Activated naive CD8-positive, alpha-beta T cell (primary cell): ENCODE measurements around the gene ACP7.

ENCODE experiments used
- H3K27ac Mint-ChIP-seq: one replicate; pipeline ENCODE4 v1.8.0; 2021; ENCODE audit warnings: mixed read lengths
- H3K27me3 Mint-ChIP-seq: one replicate; pipeline ENCODE4 v1.8.0; 2021; ENCODE audit warnings: mixed read lengths
- H3K36me3 Mint-ChIP-seq: one replicate; pipeline ENCODE4 v1.8.0; 2021; ENCODE audit warnings: mixed read lengths
- H3K4me1 Mint-ChIP-seq: one replicate; pipeline ENCODE4 v1.8.0; 2021; ENCODE audit warnings: low read depth, mixed read lengths
- H3K4me3 Mint-ChIP-seq: one replicate; pipeline ENCODE4 v1.8.0; 2021; ENCODE audit warnings: mild to moderate bottlenecking, mixed read lengths
- H3K9me3 Mint-ChIP-seq: one replicate; pipeline ENCODE4 v1.8.0; 2021; ENCODE audit warnings: low read depth, mixed read lengths

Gene ACP7

GRCh38 chr19:39083983-39084731 lies at the start of gene ACP7:
Gene ACP7 (plus strand): TSS chr19:39084368. CDS start chr19:39085270, 902 bp downstream.
- H3K36me3 Mint-ChIP-seq = no peaks in the 10 kb centered on the region
- no peaks in the 10 kb centered on the region for H3K9me3 Mint-ChIP-seq
- H3K27me3 Mint-ChIP-seq = peaks cover 23% of the 10 kb centered on the region
- H3K4me1 Mint-ChIP-seq = peaks cover 17% of the 10 kb centered on the region
- peak within 1 kb of the TSS; percentile 80 for H3K4me3 Mint-ChIP-seq
- peak within 1 kb of the TSS; percentile 34 for H3K27ac Mint-ChIP-seq

GRCh38 chr19:39036581-39036980 lies 47.6 kb upstream of the ACP7 start:
- Mint-ChIP-seq H3K9me3 (no peaks in the 10 kb centered on the region), H3K4me3 (no peak overlapping the region), H3K36me3 (peaks cover 2% of the 10 kb centered on the region), H3K4me1 (no peaks in the 10 kb centered on the region), H3K27me3 (no peaks in the 10 kb centered on the region), H3K27ac (no peak overlapping the region)

GRCh38 chr19:39037194-39037593 lies 47.0 kb upstream of the ACP7 start:
- H3K27me3 Mint-ChIP-seq = no peaks in the 10 kb centered on the region
- no peak overlapping the region for H3K27ac Mint-ChIP-seq
- H3K9me3 Mint-ChIP-seq = no peaks in the 10 kb centered on the region
- no peaks in the 10 kb centered on the region for H3K4me1 Mint-ChIP-seq
- no peak overlapping the region for H3K4me3 Mint-ChIP-seq
- H3K36me3 Mint-ChIP-seq = peaks cover 2% of the 10 kb centered on the region

GRCh38 chr19:39038098-39038497 lies 46.1 kb upstream of the ACP7 start:
- no peak overlapping the region for H3K27ac Mint-ChIP-seq
- H3K36me3 Mint-ChIP-seq = peaks cover 2% of the 10 kb centered on the region
- no peaks in the 10 kb centered on the region for H3K27me3 Mint-ChIP-seq
- H3K9me3 Mint-ChIP-seq = no peaks in the 10 kb centered on the region
- no peak overlapping the region for H3K4me3 Mint-ChIP-seq
- H3K4me1 Mint-ChIP-seq = no peaks in the 10 kb centered on the region

- H3K36me3 Mint-ChIP-seq = peaks cover 2% of the 10 kb centered on the region
- no peak overlapping the region for H3K27ac Mint-ChIP-seq
- H3K4me3 Mint-ChIP-seq = no peak overlapping the region
- H3K4me1 Mint-ChIP-seq = peaks cover 7% of the 10 kb centered on the region
- H3K27me3 Mint-ChIP-seq = no peaks in the 10 kb centered on the region
- no peaks in the 10 kb centered on the region for H3K9me3 Mint-ChIP-seq
Measured at GRCh38 chr19:39045506-39045905, 38.7 kb upstream of the ACP7 start.

- H3K36me3 Mint-ChIP-seq = no peaks in the 10 kb centered on the region
- peaks cover 7% of the 10 kb centered on the region for H3K4me1 Mint-ChIP-seq
- H3K27ac Mint-ChIP-seq = no peak overlapping the region
- no peaks in the 10 kb centered on the region for H3K9me3 Mint-ChIP-seq
- H3K4me3 Mint-ChIP-seq = no peak overlapping the region
- no peaks in the 10 kb centered on the region for H3K27me3 Mint-ChIP-seq
Measured at GRCh38 chr19:39046037-39046821, 37.9 kb upstream of the ACP7 start.

GRCh38 chr19:39047073-39047472 lies 37.1 kb upstream of the ACP7 start:
- H3K9me3 Mint-ChIP-seq = no peaks in the 10 kb centered on the region
- no peaks in the 10 kb centered on the region for H3K36me3 Mint-ChIP-seq
- H3K4me1 Mint-ChIP-seq = peaks cover 7% of the 10 kb centered on the region
- no peaks in the 10 kb centered on the region for H3K27me3 Mint-ChIP-seq
- no peak overlapping the region for H3K27ac Mint-ChIP-seq
- no peak overlapping the region for H3K4me3 Mint-ChIP-seq

GRCh38 chr19:39052243-39052746 lies 31.9 kb upstream of the ACP7 start:
- no peaks in the 10 kb centered on the region for H3K27me3 Mint-ChIP-seq
- no peak overlapping the region for H3K4me3 Mint-ChIP-seq
- peaks cover 2% of the 10 kb centered on the region for H3K4me1 Mint-ChIP-seq
- H3K9me3 Mint-ChIP-seq = no peaks in the 10 kb centered on the region
- no peaks in the 10 kb centered on the region for H3K36me3 Mint-ChIP-seq
- H3K27ac Mint-ChIP-seq = no peak overlapping the region

GRCh38 chr19:39052846-39053245 lies 31.3 kb upstream of the ACP7 start:
- Mint-ChIP-seq H3K4me3 (no peak overlapping the region), H3K36me3 (no peaks in the 10 kb centered on the region), H3K27me3 (no peaks in the 10 kb centered on the region), H3K9me3 (no peaks in the 10 kb centered on the region), H3K27ac (no peak overlapping the region), H3K4me1 (peaks cover 2% of the 10 kb centered on the region)

- H3K27ac Mint-ChIP-seq = no peak overlapping the region
- H3K4me1 Mint-ChIP-seq = peaks cover 2% of the 10 kb centered on the region
- H3K4me3 Mint-ChIP-seq = no peak overlapping the region
- H3K27me3 Mint-ChIP-seq = no peaks in the 10 kb centered on the region
- H3K36me3 Mint-ChIP-seq = no peaks in the 10 kb centered on the region
- no peaks in the 10 kb centered on the region for H3K9me3 Mint-ChIP-seq
Measured at GRCh38 chr19:39053276-39054090, 30.7 kb upstream of the ACP7 start.

- Mint-ChIP-seq H3K4me1 (peaks cover 2% of the 10 kb centered on the region), H3K36me3 (no peaks in the 10 kb centered on the region), H3K27me3 (no peaks in the 10 kb centered on the region), H3K4me3 (no peak overlapping the region), H3K27ac (no peak overlapping the region), H3K9me3 (no peaks in the 10 kb centered on the region)
Measured at GRCh38 chr19:39054091-39054470, 30.1 kb upstream of the ACP7 start.

GRCh38 chr19:39057615-39058014 lies 26.6 kb upstream of the ACP7 start:
- Mint-ChIP-seq H3K27ac (no peak overlapping the region), H3K4me3 (no peak overlapping the region)

GRCh38 chr19:39059302-39059701 lies 24.9 kb upstream of the ACP7 start:
- Mint-ChIP-seq H3K4me3 (no peak overlapping the region), H3K27me3 (no peaks in the 10 kb centered on the region), H3K4me1 (peaks cover 6% of the 10 kb centered on the region)

More at GRCh38 chr19:39057615-39058014, 26.6 kb upstream of the ACP7 start:
- Mint-ChIP-seq H3K36me3 (no peaks in the 10 kb centered on the region), H3K4me1 (peaks cover 6% of the 10 kb centered on the region), H3K27me3 (no peaks in the 10 kb centered on the region), H3K9me3 (no peaks in the 10 kb centered on the region)

GRCh38 chr19:39060171-39060570 lies 24.0 kb upstream of the ACP7 start:
- H3K36me3 Mint-ChIP-seq = no peaks in the 10 kb centered on the region
- H3K27ac Mint-ChIP-seq = no peak overlapping the region
- no peak overlapping the region for H3K4me3 Mint-ChIP-seq
- no peaks in the 10 kb centered on the region for H3K9me3 Mint-ChIP-seq
- no peaks in the 10 kb centered on the region for H3K27me3 Mint-ChIP-seq
- peaks cover 6% of the 10 kb centered on the region for H3K4me1 Mint-ChIP-seq

More at GRCh38 chr19:39059302-39059701, 24.9 kb upstream of the ACP7 start:
- Mint-ChIP-seq H3K36me3 (no peaks in the 10 kb centered on the region), H3K27ac (no peak overlapping the region), H3K9me3 (no peaks in the 10 kb centered on the region)

GRCh38 chr19:39064405-39064804 lies 19.8 kb upstream of the ACP7 start:
- H3K4me3 Mint-ChIP-seq = no peak overlapping the region

More at GRCh38 chr19:39064405-39064804, 19.8 kb upstream of the ACP7 start:
- Mint-ChIP-seq H3K9me3 (no peaks in the 10 kb centered on the region), H3K27ac (no peak overlapping the region), H3K36me3 (no peaks in the 10 kb centered on the region), H3K27me3 (peaks cover 1% of the 10 kb centered on the region), H3K4me1 (peaks cover 6% of the 10 kb centered on the region)
